Frontal cortex (tissue), 4 donors: ENCODE data around the gene LY6G5B. TPM values are rescaled to one million over a fixed set of nuclear protein-coding genes. Genes with fewer than 3 reads are reported as not detected.
A peak's percentile ranks its signal among the peaks of the same experiment; 100 is the strongest.
"Not testable (repeated sequence)": the region's sequence is repeated elsewhere in the genome, so short reads cannot be mapped to it uniquely, and the experiment has no call there.

Experiments used
- DNase-seq, 2 donors: peaks; one replicate each; pipeline ENCODE4 v3.0.0; 2012; ENCODE audit warnings: low spot score in 2 of 2
- FAIRE-seq: peaks from 2 replicates; lab custom pipeline; 2012; peaks lifted over from hg19 to GRCh38; lab: Jason Lieb, UNC
- small RNA-seq: library from RNA; depleted of rRNA; stranded (forward); fragments of <200 nt; gene quantifications from one replicate; pipeline ENCODE3, GENCODE V24; 2014
- total RNA-seq: library from RNA; depleted of rRNA; stranded (reverse); fragments of >200 nt; gene quantifications from one replicate; pipeline ENCODE4 v1.2.3, GENCODE V29; 2014
- donor health status: control.
- donor health status: control.
- donor health status: control.

Gene LY6G5B
- total RNA-seq, 1 donor from 2014 or later: 1.6 TPM

GRCh38 chr6:31709157-31709556, 39.4 kb downstream of the LY6G5B start:
- FAIRE-seq: not testable (repeated sequence)

DNA sequence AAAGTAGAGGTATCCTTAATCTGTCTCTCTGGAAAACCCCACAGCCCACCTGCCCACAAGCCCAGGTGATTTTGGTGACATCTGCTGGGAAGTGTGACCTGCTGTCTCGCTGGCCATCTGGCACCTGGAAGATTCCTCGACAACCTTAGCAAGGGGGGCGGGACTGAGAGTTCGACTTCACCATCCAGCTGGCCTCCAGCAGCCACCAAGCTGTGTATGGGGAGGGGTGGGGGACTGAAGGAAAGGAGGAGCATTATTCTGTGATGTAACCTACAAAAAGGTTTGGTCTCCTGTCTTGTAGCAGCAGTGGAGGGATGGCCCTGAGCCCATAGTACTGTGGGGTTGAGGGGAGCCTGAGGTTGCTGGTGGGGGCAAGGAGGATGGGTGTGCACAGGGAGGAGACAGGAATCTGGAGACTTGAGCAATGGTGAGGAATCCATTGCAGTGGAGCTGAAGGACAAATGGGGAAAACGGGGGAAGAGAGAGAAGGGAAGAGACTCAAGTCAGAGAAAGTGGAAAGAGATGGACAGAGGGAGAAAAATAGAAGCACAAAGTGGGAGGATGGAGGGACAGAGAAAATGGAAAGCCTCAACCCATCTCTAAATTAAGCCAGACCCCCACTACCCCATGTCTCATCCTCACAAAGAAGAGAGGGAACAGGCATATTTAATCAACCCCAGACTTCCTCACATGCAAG, 40.9 kb downstream of the LY6G5B start:
- DNase-seq (no peak), FAIRE-seq (no peak)

More at GRCh38 chr6:31709157-31709556, 39.4 kb downstream of the LY6G5B start:
- not testable (repeated sequence) for DNase-seq

- DNase-seq (no peak), FAIRE-seq (no peak)
Observed at GRCh38 chr6:31711233-31711632, 41.5 kb downstream of the LY6G5B start.

DNA sequence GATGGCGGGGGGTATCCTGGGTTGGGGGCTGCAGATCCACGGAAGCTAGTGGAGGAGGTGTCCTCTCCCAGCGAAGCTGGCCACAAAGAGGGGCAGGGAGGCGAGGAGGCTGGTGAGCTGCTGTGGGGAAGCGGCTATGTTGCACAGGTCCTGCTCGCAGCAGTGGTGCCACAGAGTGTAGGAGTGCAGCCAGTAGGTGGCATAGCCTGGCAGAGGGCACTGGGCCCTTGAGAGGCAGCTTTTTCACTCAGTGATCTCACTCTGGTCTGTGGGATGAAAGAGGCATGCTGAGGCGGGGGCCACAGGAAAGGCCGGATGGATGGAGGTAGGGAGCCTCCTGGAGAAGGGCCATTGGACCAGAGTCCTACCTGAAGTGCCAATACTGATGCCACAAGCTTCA, 42.5 kb downstream of the LY6G5B start:
- FAIRE-seq: no peak
- no peak for DNase-seq

- no peak for DNase-seq
- no peak for FAIRE-seq
Observed at GRCh38 chr6:31713465-31713864, 43.7 kb downstream of the LY6G5B start.

- DNase-seq: no peak
- FAIRE-seq: no peak
Observed at GRCh38 chr6:31713991-31714684, 44.4 kb downstream of the LY6G5B start.

- DNase-seq: no peak
Observed at GRCh38 chr6:31715022-31715958, 45.5 kb downstream of the LY6G5B start, which contains the start of gene LY6G6D. LY6G6D (plus strand) TSS chr6:31715348; CDS start chr6:31715356, 8 bp downstream.

GRCh38 chr6:31717499-31718222, 47.9 kb downstream of the LY6G5B start:
- no peak for DNase-seq

More at GRCh38 chr6:31715022-31715958, 45.5 kb downstream of the LY6G5B start, which contains the start of gene LY6G6D:
- no peak for FAIRE-seq

GRCh38 chr6:31718265-31718664, 48.5 kb downstream of the LY6G5B start:
- DNase-seq (no peak), FAIRE-seq (no peak)

More at GRCh38 chr6:31717499-31718222, 47.9 kb downstream of the LY6G5B start:
- no peak for FAIRE-seq

DNA sequence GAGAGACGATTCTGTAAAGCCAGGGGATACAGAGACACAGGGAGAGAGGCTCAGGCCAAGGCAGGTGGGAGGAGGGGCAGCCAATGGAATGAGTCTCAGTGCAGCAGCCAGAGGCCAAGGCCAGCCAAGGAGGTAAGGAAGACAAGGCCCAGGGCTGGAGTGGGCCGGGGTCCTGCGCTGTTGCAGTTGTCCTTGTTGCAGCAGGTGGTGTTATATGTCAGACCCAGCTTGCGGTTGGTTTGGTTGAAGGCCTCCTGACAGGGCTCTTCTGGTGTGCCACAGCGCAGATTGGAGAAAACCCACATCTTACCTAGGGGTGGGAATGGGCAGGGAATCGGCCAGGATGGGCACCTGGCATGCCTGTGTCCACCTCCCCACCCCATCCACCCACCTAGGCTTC, 49.2 kb downstream of the LY6G5B start:
- DNase-seq (no peak), FAIRE-seq (no peak)

DNA sequence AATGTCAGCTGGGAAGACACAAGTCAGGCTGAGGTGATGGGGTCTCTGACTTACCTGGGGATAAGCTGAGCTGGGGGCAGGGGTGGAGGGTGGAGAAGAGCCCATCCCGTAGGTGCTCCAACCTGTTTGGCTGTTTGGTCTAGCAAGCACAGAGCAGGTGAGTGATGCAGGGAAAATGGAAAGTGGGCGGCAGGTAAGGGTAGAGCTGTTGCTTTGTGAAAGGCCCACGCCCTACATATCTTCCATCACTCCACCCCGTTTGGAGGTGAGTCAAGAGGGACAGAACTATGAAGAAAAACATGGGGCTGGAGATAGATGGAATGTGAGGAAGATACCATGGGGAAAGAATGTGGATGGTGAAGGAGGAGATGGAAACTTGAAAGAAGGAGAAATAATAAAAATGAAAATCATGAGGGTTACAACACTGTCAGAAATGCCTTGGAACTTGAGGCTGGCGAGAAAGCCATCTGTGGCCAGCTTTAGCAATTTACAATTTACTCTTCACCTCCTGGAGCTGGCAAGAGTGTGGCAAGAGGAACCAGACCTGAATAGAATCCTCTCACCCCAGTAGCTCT, 50.5 kb downstream of the LY6G5B start:
- no peak for FAIRE-seq
- DNase-seq: no peak

DNA sequence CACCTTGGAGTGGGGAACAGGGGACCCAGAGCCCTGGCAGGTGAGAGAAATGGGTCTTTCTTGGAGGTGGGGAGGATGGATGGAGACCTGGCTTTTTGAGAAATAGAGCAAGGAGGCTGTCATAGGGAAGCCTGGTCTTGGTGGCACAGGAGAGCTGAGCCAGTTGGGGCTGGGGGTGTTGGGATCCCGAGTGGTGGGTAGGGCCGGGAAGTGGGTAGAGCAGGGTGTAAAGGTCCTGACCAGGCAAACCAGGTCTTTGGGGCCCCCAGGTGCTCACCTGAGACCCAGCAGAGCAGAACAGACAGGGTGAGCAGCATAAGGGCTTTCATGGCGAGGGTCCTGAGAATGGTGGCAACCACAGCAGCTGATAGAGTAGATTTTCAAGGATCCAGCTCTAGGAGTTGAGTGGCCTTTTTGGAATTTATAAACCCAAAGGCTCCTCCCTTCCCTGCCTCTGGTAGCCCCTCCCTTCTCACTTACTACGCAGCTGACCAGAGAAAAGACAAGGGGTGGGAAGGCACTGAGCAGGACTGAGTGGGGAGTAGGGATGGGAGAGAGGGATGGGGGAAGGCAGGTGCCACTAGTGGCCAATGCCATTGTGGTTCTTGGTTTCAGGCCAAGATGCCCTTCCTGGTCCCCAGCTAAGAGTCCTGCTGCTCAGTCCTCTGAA, 51.7 kb downstream of the LY6G5B start, which contains the start of gene LY6G6C:
Gene LY6G6C, minus strand, starts transcription at position 396 of the 670 bp plus-strand sequence. Its CDS starts 67 bp downstream, at position 329.
- DNase-seq (no peak), FAIRE-seq (no peak)

DNA sequence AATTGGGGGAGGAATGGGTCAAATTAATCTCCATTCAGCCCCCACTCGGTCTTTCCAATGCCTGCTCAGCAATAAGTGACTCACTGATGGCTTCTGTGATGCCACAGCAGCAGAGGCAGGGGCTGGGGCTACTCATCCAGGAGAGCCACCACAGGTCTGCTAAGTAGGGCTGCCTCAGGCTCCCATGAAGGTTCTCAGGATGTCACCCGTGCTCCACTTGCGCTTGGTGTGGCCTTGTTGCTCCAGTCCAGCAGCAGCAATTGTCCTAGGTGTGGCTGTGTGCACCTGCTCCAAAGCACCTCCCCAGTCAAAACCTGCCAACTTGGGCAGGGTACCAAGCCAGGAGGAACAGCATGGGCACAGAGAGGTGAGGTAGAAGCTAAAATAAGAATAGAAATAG, 52.4 kb downstream of the LY6G5B start:
- no peak for DNase-seq
- no peak for FAIRE-seq

Small RNA genes lying within 50 kb of the gene (small RNA-seq; reads per million reads assigned to genes)
- gene LY6G6D (not detected), gene MIR4646 (not detected), gene MIR6832 (not detected), gene RF00019 (not detected), gene SNORA38 (1.1 reads per million, percentile 69 among the genes with 10 or more reads in this experiment)

Other genes with a start within 250 kb of the LY6G5B start
- 0.41 TPM for gene MICB, start 171.8 kb upstream of the LY6G5B start, total RNA-seq
- not detected for gene MCCD1, start 141.0 kb upstream of the LY6G5B start, total RNA-seq
- gene DDX39B, start 128.0 kb upstream of the LY6G5B start, total RNA-seq: 318 TPM
- gene ATP6V1G2, start 123.4 kb upstream of the LY6G5B start, total RNA-seq: 54.6 TPM
- 20.4 TPM for gene NFKBIL1, start 122.4 kb upstream of the LY6G5B start, total RNA-seq
- gene LTA, start 97.7 kb upstream of the LY6G5B start, total RNA-seq: not detected
- gene TNF, start 94.4 kb upstream of the LY6G5B start, total RNA-seq: not detected
- not detected for gene LTB, start 87.6 kb upstream of the LY6G5B start, total RNA-seq
- 1.2 TPM for gene LST1, start 83.7 kb upstream of the LY6G5B start, total RNA-seq
- gene NCR3, start 77.0 kb upstream of the LY6G5B start, total RNA-seq: not detected
- 6.9 TPM for gene AIF1, start 54.7 kb upstream of the LY6G5B start, total RNA-seq
- gene PRRC2A, start 49.3 kb upstream of the LY6G5B start, total RNA-seq: 30.6 TPM
- gene BAG6, start 17.3 kb upstream of the LY6G5B start, total RNA-seq: 150 TPM
- gene APOM, start 14.1 kb upstream of the LY6G5B start, total RNA-seq: 0.41 TPM
- 16.7 TPM for gene C6orf47, start 9.2 kb upstream of the LY6G5B start, total RNA-seq
- 11.4 TPM for gene GPANK1, start 5.0 kb upstream of the LY6G5B start, total RNA-seq
- 66.0 TPM for gene CSNK2B, start 3.9 kb upstream of the LY6G5B start, total RNA-seq
- gene LY6G5C, start 11.1 kb downstream of the LY6G5B start, total RNA-seq: 5.3 TPM
- 41.6 TPM for gene ABHD16A, start 33.3 kb downstream of the LY6G5B start, total RNA-seq
- gene LY6G6F, start 36.9 kb downstream of the LY6G5B start, total RNA-seq: not detected
- gene LY6G6D, start 45.4 kb downstream of the LY6G5B start, total RNA-seq: not detected
- not detected for gene LY6G6C, start 51.8 kb downstream of the LY6G5B start, total RNA-seq
- not detected for gene MPIG6B, start 53.4 kb downstream of the LY6G5B start, total RNA-seq
- gene DDAH2, start 59.3 kb downstream of the LY6G5B start, total RNA-seq: 90.9 TPM
- 26.1 TPM for gene CLIC1, start 66.6 kb downstream of the LY6G5B start, total RNA-seq
- gene MSH5, start 70.0 kb downstream of the LY6G5B start, total RNA-seq: 2.9 TPM
- 0.82 TPM for gene SAPCD1, start 92.7 kb downstream of the LY6G5B start, total RNA-seq
- under 0.01 TPM for gene VWA7, start 107.4 kb downstream of the LY6G5B start, total RNA-seq
- gene VARS1, start 125.8 kb downstream of the LY6G5B start, total RNA-seq: 34.6 TPM
- gene LSM2, start 137.0 kb downstream of the LY6G5B start, total RNA-seq: 23.6 TPM
- 5.7 TPM for gene HSPA1L, start 145.3 kb downstream of the LY6G5B start, total RNA-seq
- gene HSPA1A, start 145.6 kb downstream of the LY6G5B start, total RNA-seq: 111 TPM
- gene HSPA1B, start 157.8 kb downstream of the LY6G5B start, total RNA-seq: 180 TPM
- gene NEU1, start 192.8 kb downstream of the LY6G5B start, total RNA-seq: 19.6 TPM
- gene SLC44A4, start 209.0 kb downstream of the LY6G5B start, total RNA-seq: not detected
- gene EHMT2, start 227.7 kb downstream of the LY6G5B start, total RNA-seq: 102 TPM
- 25.7 TPM for gene ZBTB12, start 232.1 kb downstream of the LY6G5B start, total RNA-seq